GM18858 (cell line): ENCODE measurements around the gene COL2A1.

Experiments
- ATAC-seq: cut with Tn5 transposase; IDR thresholded peaks from one replicate; pipeline ENCODE4 v1.9.1; 2021; ENCODE audit not compliant: unreplicated experiment

COL2A1 gene

GRCh38 chr12:48015954-48016353, 11.7 kb upstream of the COL2A1 start:
- no peak for ATAC-seq

GRCh38 chr12:48015129-48015528, 10.9 kb upstream of the COL2A1 start:
- no peak for ATAC-seq

- no peak for ATAC-seq
Observed at GRCh38 chr12:48013287-48013686, 9.0 kb upstream of the COL2A1 start.

- ATAC-seq, result no peak
Observed at GRCh38 chr12:48012070-48012469, 7.8 kb upstream of the COL2A1 start.

- ATAC-seq, result no peak
Observed at GRCh38 chr12:48010366-48010970, 6.2 kb upstream of the COL2A1 start.

GRCh38 chr12:48009471-48009870, 5.2 kb upstream of the COL2A1 start:
- ATAC-seq, result no peak

- ATAC-seq, result no peak
Observed at GRCh38 chr12:48008950-48009349, 4.7 kb upstream of the COL2A1 start.

GRCh38 chr12:48008349-48008748, 4.1 kb upstream of the COL2A1 start:
- ATAC-seq, result no peak

GRCh38 chr12:48007206-48007605, 2.9 kb upstream of the COL2A1 start:
- ATAC-seq, result no peak

- ATAC-seq, result no peak
Observed at GRCh38 chr12:48005750-48006021, 1.4 kb upstream of the COL2A1 start.

GRCh38 chr12:48005001-48005749, 899 bp upstream of the COL2A1 start:
- no peak for ATAC-seq

GRCh38 chr12:48003226-48004052, 837 bp downstream of the COL2A1 start:
- ATAC-seq, result no peak

- ATAC-seq, result no peak
Observed at GRCh38 chr12:48002773-48003218, 1.5 kb downstream of the COL2A1 start.

- ATAC-seq, result no peak
Observed at GRCh38 chr12:48002414-48002730, 1.9 kb downstream of the COL2A1 start.

- ATAC-seq, result no peak
Observed at GRCh38 chr12:48001505-48002413, 2.5 kb downstream of the COL2A1 start.

- no peak for ATAC-seq
Observed at GRCh38 chr12:48000878-48001504, 3.3 kb downstream of the COL2A1 start.

GRCh38 chr12:47999816-48000215, 4.5 kb downstream of the COL2A1 start:
- ATAC-seq, result no peak

GRCh38 chr12:47997321-47997720, 7.0 kb downstream of the COL2A1 start:
- ATAC-seq, result no peak

GRCh38 chr12:47995981-47996401, 8.3 kb downstream of the COL2A1 start:
- no peak for ATAC-seq

- ATAC-seq, result no peak
Observed at GRCh38 chr12:47993491-47993890, 10.8 kb downstream of the COL2A1 start.

GRCh38 chr12:47992776-47993175, 11.5 kb downstream of the COL2A1 start:
- no peak for ATAC-seq
